ENCODE measurements around the gene FGF14. TPM values are rescaled to one million over a fixed set of nuclear protein-coding genes. Genes with fewer than 3 reads are reported as not detected.

Gene FGF14
- total RNA-seq, 4 donors from 2014 or later: under 0.01 to 2.4 (median 0.99) TPM

DNA sequence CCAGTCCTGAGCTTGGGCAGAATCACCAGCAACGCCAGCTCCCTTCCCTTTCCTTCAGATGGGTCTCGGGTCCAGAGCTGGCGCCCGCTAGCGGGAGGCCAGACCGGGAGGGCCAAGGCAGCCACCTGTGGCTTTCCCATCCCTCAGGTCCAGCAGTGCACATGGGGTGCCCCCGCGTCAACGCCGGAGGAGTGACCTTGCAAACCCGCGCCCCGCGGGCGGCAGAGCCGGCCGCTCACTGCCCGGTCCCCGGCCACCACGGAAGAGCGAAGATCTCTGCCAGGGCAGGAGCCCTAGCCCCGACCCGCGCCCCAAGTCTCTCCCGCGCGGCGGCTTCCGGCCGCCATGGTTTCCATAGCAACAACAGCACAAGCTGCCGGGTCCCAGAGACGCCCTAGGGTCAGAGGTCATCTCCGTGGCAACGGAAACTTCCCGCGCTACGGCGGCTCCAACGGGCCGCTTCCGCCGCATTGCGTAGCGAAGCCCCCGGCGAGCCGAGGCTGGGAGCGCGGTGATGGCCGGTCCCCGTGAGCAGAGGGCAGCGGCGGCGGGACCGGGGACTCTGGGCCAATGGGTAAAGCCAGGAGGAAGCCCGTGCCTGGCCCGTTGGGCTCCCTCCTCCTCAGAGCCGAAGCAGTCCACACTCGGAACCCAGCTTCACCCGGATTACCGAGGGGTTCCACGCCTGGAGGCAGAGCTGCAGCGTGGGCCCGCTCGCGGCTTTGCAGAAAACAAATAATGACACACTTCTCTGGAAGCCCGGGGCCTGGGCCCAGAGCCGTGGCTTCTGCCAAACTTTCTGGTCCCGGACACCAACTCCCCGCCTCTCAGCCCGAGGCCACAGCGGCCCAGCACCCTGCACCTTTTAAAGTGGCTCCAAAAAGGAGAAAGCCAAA, 7.4 kb downstream of the FGF14 start:
- H3K4me3 ChIP-seq: peak overlapping the region; percentile 61 to 96 (median 77)
- intact Hi-C loops (cut with DNase I; ENCODE audit: low total_unique reads): no loop called here

DNA sequence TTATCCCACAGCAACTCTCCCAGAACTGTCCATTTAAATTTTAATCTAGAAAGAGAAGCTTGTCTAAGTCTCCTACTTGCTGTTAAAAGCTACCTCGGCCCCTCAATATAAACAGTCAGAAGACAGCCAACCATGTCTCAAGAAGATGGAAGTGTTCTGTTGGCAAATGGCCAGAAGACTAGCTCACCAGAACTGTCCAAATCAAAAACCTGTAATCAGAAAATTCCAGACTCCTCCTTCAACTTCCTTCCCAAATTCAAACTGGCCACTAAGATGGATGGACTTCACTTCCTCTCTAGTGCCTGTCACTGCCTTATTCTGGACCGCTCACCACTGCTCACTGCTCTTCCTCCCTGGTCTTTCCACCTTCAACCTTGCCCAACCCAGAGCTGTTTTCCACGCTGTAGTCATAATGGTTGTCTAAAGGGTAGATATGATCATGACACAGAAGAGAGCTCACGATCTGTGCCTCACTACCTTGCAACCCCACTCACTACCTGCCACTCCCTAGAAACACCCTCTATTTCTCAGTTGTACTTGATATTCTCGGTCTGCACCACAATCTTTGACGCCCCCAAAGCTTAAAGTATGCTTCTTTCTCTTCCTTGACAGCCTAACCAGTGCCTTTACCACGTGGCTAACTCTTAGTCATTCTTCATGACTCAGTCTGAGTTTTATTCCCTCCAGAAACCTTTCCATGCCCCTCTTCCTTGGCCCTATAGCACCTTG, 9.2 kb downstream of the FGF14 start:
- Histone ChIP-seq H3K27me3 (no peaks in the 10 kb centered on the region), H3K4me1 (peaks cover 0 to 15% (median 6%) of the 10 kb centered on the region in 4 donors), H3K27ac (no peak overlapping the region), H3K4me3 (no peak overlapping the region), H3K36me3 (no peaks in the 10 kb centered on the region), H3K9me3 (no peaks in the 10 kb centered on the region)
- 77 to 85% methylated on average over 3 to 7 of the region's 7 CpGs for WGBS, 2 donors (ENCODE audit: low coverage in 1 of 2)
- in situ Hi-C loops (cut with MboI; ENCODE audit: low pct_ligation_motif_present in 1 of 4, low pct_unique_long_range_greater_than_20kb in 1 of 4, low sequenced_read_pairs in 3 of 4) (no loop called here), intact Hi-C loops (cut with DNase I; ENCODE audit: low total_unique reads) (no loop called here)
- DNase-seq: no peak
- TF ChIP-seq, protein P1, sequence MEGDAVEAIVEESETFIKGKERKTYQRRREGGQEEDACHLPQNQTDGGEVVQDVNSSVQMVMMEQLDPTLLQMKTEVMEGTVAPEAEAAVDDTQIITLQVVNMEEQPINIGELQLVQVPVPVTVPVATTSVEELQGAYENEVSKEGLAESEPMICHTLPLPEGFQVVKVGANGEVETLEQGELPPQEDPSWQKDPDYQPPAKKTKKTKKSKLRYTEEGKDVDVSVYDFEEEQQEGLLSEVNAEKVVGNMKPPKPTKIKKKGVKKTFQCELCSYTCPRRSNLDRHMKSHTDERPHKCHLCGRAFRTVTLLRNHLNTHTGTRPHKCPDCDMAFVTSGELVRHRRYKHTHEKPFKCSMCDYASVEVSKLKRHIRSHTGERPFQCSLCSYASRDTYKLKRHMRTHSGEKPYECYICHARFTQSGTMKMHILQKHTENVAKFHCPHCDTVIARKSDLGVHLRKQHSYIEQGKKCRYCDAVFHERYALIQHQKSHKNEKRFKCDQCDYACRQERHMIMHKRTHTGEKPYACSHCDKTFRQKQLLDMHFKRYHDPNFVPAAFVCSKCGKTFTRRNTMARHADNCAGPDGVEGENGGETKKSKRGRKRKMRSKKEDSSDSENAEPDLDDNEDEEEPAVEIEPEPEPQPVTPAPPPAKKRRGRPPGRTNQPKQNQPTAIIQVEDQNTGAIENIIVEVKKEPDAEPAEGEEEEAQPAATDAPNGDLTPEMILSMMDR (IDR thresholded peaks at IDR 0.05): no peak
- TF ChIP-seq EP300 (IDR thresholded peaks at IDR 0.05; ENCODE audit: low read depth): no peak
- TF ChIP-seq POLR2AphosphoS5 (IDR thresholded peaks at IDR 0.05): no peak
- TF ChIP-seq POLR2A (IDR thresholded peaks at IDR 0.05): no peak

More for the DNA sequence above, 7.4 kb downstream of the FGF14 start:
- TF ChIP-seq POLR2AphosphoS5 (IDR thresholded peaks at IDR 0.05) (peak; percentile 60 to 65 (median 64)), POLR2A (IDR thresholded peaks at IDR 0.05) (peak; percentile 47), EP300 (IDR thresholded peaks at IDR 0.05; ENCODE audit: low read depth) (no peak)
- TF ChIP-seq, protein P1 (IDR thresholded peaks at IDR 0.05): peak in 1 of 5 experiments; percentile 12
- Histone ChIP-seq H3K27me3 (peaks cover 13% of the 10 kb centered on the region), H3K27ac (peak overlapping the region; percentile 75 to 81 (median 78)), H3K4me1 (peaks cover 0 to 16% (median 6%) of the 10 kb centered on the region in 4 donors), H3K9me3 (no peaks in the 10 kb centered on the region), H3K36me3 (no peaks in the 10 kb centered on the region)
- 5 to 53% methylated on average over 3 to 52 of the region's 72 CpGs for WGBS, 2 donors (ENCODE audit: low coverage in 1 of 2)
- in situ Hi-C loops (cut with MboI; ENCODE audit: low pct_ligation_motif_present in 1 of 4, low pct_unique_long_range_greater_than_20kb in 1 of 4, low sequenced_read_pairs in 3 of 4): no loop called here
- DNase-seq: peak; percentile 93

DNA sequence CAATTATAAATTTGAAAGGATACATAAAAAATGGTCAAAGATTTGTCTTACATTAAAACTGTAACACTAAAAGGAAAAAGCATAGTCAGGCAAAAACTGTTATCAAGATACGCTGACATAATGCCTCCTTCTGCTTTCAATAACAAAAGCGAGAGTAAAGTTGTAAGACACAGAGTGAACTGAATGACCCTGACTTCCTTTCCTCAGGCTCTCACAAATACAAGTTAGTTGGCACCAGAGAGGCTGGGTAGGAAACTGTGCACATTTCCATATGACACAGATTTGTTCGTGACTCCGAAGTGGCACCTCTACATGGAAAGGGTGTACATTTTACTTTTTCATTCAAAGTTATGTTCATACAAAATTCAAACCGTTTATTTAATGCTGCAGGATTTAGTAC, 15.4 kb downstream of the FGF14 start:
- Histone ChIP-seq H3K9me3 (no peaks in the 10 kb centered on the region), H3K36me3 (no peaks in the 10 kb centered on the region), H3K4me3 (no peak overlapping the region), H3K4me1 (no peaks in the 10 kb centered on the region), H3K27me3 (no peaks in the 10 kb centered on the region), H3K27ac (no peak overlapping the region)
- DNase-seq: no peak
- 73 to 78% methylated on average over 3 to 5 of the region's 5 CpGs for WGBS, 2 donors (ENCODE audit: low coverage in 1 of 2)
- intact Hi-C loops (cut with DNase I; ENCODE audit: low total_unique reads): no loop called here
- no peak for TF ChIP-seq EP300 (IDR thresholded peaks at IDR 0.05; ENCODE audit: low read depth)
- TF ChIP-seq, protein P1 (IDR thresholded peaks at IDR 0.05): no peak
- TF ChIP-seq POLR2AphosphoS5 (IDR thresholded peaks at IDR 0.05): no peak
- TF ChIP-seq POLR2A (IDR thresholded peaks at IDR 0.05): no peak
- in situ Hi-C loops (cut with MboI; ENCODE audit: low pct_ligation_motif_present in 1 of 4, low pct_unique_long_range_greater_than_20kb in 1 of 4, low sequenced_read_pairs in 3 of 4): no loop called here

DNA sequence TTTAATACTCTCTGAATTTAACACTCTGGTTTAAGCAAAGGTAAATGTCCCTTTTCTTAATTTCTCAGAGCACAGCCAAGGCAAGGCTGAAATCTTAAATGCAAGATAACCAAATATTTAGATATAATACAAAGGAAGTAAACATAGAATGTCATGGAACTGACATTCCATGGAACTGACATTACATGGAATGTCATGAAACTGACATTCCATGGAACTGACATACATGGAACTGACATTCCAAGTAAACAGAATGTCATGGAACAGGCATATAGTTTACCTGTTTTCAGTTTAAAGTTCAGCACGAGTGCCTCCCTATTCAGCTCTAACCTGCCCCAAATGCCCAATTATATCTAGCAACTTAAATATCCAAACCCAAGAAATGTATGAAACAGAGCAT, 21.8 kb downstream of the FGF14 start:
- Histone ChIP-seq H3K4me1 (no peaks in the 10 kb centered on the region), H3K9me3 (no peaks in the 10 kb centered on the region), H3K36me3 (no peaks in the 10 kb centered on the region), H3K4me3 (no peak overlapping the region), H3K27ac (no peak overlapping the region), H3K27me3 (no peaks in the 10 kb centered on the region)
- TF ChIP-seq EP300 (IDR thresholded peaks at IDR 0.05; ENCODE audit: low read depth) (no peak), POLR2A (IDR thresholded peaks at IDR 0.05) (no peak), POLR2AphosphoS5 (IDR thresholded peaks at IDR 0.05) (no peak)
- TF ChIP-seq, protein P1 (IDR thresholded peaks at IDR 0.05): no peak
- intact Hi-C loops (cut with DNase I; ENCODE audit: low total_unique reads) (no loop called here), in situ Hi-C loops (cut with MboI; ENCODE audit: low pct_ligation_motif_present in 1 of 4, low pct_unique_long_range_greater_than_20kb in 1 of 4, low sequenced_read_pairs in 3 of 4) (no loop called here)
- DNase-seq: no peak
- WGBS, 2 donors (ENCODE audit: low coverage in 1 of 2): 50 to 65% methylated on average over 1 of the region's 1 CpG
